ENCODE measurements around the gene SCT. TPM values are rescaled to one million over a fixed set of nuclear protein-coding genes. Genes with fewer than 3 reads are reported as not detected.
"Not testable (repeated sequence)": the region's sequence is repeated elsewhere in the genome, so short reads cannot be mapped to it uniquely, and the experiment has no call there.

The SCT gene
- total RNA-seq, 2 donors from 2014 or later, result not detected

- 86% methylated on average over 16 of the region's 16 CpGs for WGBS
- no peaks in the 10 kb centered on the region for H3K4me1 ChIP-seq (replicated peaks)
Measured at GRCh38 chr11:659532-660085, 32.6 kb upstream of the SCT start.

GRCh38 chr11:657691-658126 is 30.7 kb upstream of the SCT start:
- Histone ChIP-seq H3K36me3 (no peaks in the 10 kb centered on the region), H3K27me3 (replicated peaks; ENCODE audit: insufficient read depth) (no peaks in the 10 kb centered on the region), H3K27ac (peak overlapping the region in 1 of 2 donors; percentile 14), H3K9me3 (no peaks in the 10 kb centered on the region), H3K4me1 (replicated peaks) (no peaks in the 10 kb centered on the region), H3K4me3 (no peak overlapping the region)
- 77% methylated on average over 14 of the region's 14 CpGs for WGBS
- intact Hi-C loops (cut with DNase I), result no loop called here
- TF ChIP-seq POLR2A (IDR thresholded peaks at IDR 0.05), result no peak
- no peak for TF ChIP-seq CTCF (IDR thresholded peaks at IDR 0.05)
- TF ChIP-seq POLR2AphosphoS5 (IDR thresholded peaks at IDR 0.05), result no peak
- no peak for DNase-seq (ENCODE audit: low spot score)

More at GRCh38 chr11:659532-660085, 32.6 kb upstream of the SCT start:
- intact Hi-C loops (cut with DNase I), result loop anchor here (10.0 kb wide), 1 partner anchor 125 kb away; no protein-coding TSS in a partner anchor
- no peak overlapping the region for H3K4me3 ChIP-seq
- no peaks in the 10 kb centered on the region for H3K36me3 ChIP-seq
- H3K27me3 ChIP-seq (replicated peaks; ENCODE audit: insufficient read depth), result no peaks in the 10 kb centered on the region
- TF ChIP-seq CTCF (IDR thresholded peaks at IDR 0.05) (no peak), POLR2AphosphoS5 (IDR thresholded peaks at IDR 0.05) (no peak), POLR2A (IDR thresholded peaks at IDR 0.05) (no peak)
- no peak overlapping the region for H3K27ac ChIP-seq
- no peaks in the 10 kb centered on the region for H3K9me3 ChIP-seq
- DNase-seq (ENCODE audit: low spot score), result no peak

GRCh38 chr11:656866-657265 is 29.9 kb upstream of the SCT start:
- Histone ChIP-seq H3K9me3 (no peaks in the 10 kb centered on the region), H3K4me1 (replicated peaks) (no peaks in the 10 kb centered on the region), H3K27ac (no peak overlapping the region), H3K27me3 (replicated peaks; ENCODE audit: insufficient read depth) (no peaks in the 10 kb centered on the region), H3K4me3 (no peak overlapping the region), H3K36me3 (no peaks in the 10 kb centered on the region)
- 56% methylated on average over 7 of the region's 7 CpGs for WGBS
- DNase-seq (ENCODE audit: low spot score), result no peak
- TF ChIP-seq CTCF (IDR thresholded peaks at IDR 0.05) (no peak), POLR2AphosphoS5 (IDR thresholded peaks at IDR 0.05) (no peak), POLR2A (IDR thresholded peaks at IDR 0.05) (no peak)
- intact Hi-C loops (cut with DNase I), result no loop called here

- H3K4me1 ChIP-seq (replicated peaks), result no peaks in the 10 kb centered on the region
- no peaks in the 10 kb centered on the region for H3K27me3 ChIP-seq (replicated peaks; ENCODE audit: insufficient read depth)
- TF ChIP-seq POLR2A (IDR thresholded peaks at IDR 0.05) (no peak), CTCF (IDR thresholded peaks at IDR 0.05) (no peak), POLR2AphosphoS5 (IDR thresholded peaks at IDR 0.05) (no peak)
- H3K9me3 ChIP-seq, result no peaks in the 10 kb centered on the region
- no peak overlapping the region for H3K27ac ChIP-seq
- no peak overlapping the region for H3K4me3 ChIP-seq
- WGBS, result 88% methylated on average over 14 of the region's 14 CpGs
- no peak for DNase-seq (ENCODE audit: low spot score)
- intact Hi-C loops (cut with DNase I), result no loop called here
- no peaks in the 10 kb centered on the region for H3K36me3 ChIP-seq
Measured at GRCh38 chr11:656426-656825, 29.4 kb upstream of the SCT start.

GRCh38 chr11:655036-655726 is 28.2 kb upstream of the SCT start:
- no peaks in the 10 kb centered on the region for H3K4me1 ChIP-seq (replicated peaks)
- no peaks in the 10 kb centered on the region for H3K36me3 ChIP-seq
- no peaks in the 10 kb centered on the region for H3K9me3 ChIP-seq
- H3K4me3 ChIP-seq, result no peak overlapping the region
- H3K27me3 ChIP-seq (replicated peaks; ENCODE audit: insufficient read depth), result no peaks in the 10 kb centered on the region
- intact Hi-C loops (cut with DNase I), result no loop called here
- no peak overlapping the region for H3K27ac ChIP-seq
- TF ChIP-seq CTCF (IDR thresholded peaks at IDR 0.05), result no peak
- TF ChIP-seq POLR2AphosphoS5 (IDR thresholded peaks at IDR 0.05), result no peak
- no peak for TF ChIP-seq POLR2A (IDR thresholded peaks at IDR 0.05)
- DNase-seq (ENCODE audit: low spot score), result no peak
- 83% methylated on average over 30 of the region's 30 CpGs for WGBS

GRCh38 chr11:654444-654843 is 27.5 kb upstream of the SCT start:
- H3K9me3 ChIP-seq; H3K27ac ChIP-seq; DNase-seq (ENCODE audit: low spot score); H3K27me3 ChIP-seq (replicated peaks; ENCODE audit: insufficient read depth); intact Hi-C loops (cut with DNase I); H3K4me3 ChIP-seq; H3K4me1 ChIP-seq (replicated peaks); H3K36me3 ChIP-seq: not testable (repeated sequence)
- 95% methylated on average over 12 of the region's 12 CpGs for WGBS
